Peyer's patch (tissue), 4 donors: ENCODE measurements around the gene C3orf22. TPM values are rescaled to one million over a fixed set of nuclear protein-coding genes. Genes with fewer than 3 reads are reported as not detected.

ENCODE experiments used
- DNase-seq, 3 donors: peaks; one replicate each; pipeline ENCODE4 v3.0.0-alpha.2; 2017 to 2019
- H3K27ac ChIP-seq, 4 donors: fragments of 200-600 bp; sonication (generic); one replicate each; pipeline ENCODE4 v1.5.1; 2016 to 2019
- H3K27me3 ChIP-seq, 2 donors: fragments of 200-600 bp; sonication (generic); one replicate each; pipeline ENCODE4 v1.5.1; 2019
- H3K36me3 ChIP-seq, 3 donors: fragments of 200-600 bp; sonication (generic); one replicate each; pipeline ENCODE4 v1.5.1; 2016 to 2019
- H3K4me1 ChIP-seq, 4 donors: fragments of 200-600 bp; sonication (generic); one replicate each; pipeline ENCODE4 v1.5.1; 2016 to 2019
- H3K4me3 ChIP-seq, 4 donors: fragments of 200-600 bp; sonication (generic); 1 replicate in 3 of 4; 2 replicates in 1 of 4; pipeline ENCODE4 v1.5.1; 2016 to 2019; ENCODE audit warnings: mild to moderate bottlenecking in 1 of 4
- H3K9me3 ChIP-seq, 4 donors: fragments of 200-600 bp; sonication (generic); one replicate each; pipeline ENCODE4 v1.5.1; 2016 to 2019; ENCODE audit warnings: mild to moderate bottlenecking in 1 of 4
- CTCF ChIP-seq, 6 experiments: fragments of 450-650 bp in 4 of 6; fragments of 200-600 bp in 2 of 6; sonication (generic) in 1 of 6; IDR thresholded peaks; one replicate each; pipeline ENCODE4 v1.5.1; 2017 to 2019; ENCODE audit warnings: antibody characterized with exemption in 6 of 6, mild to moderate bottlenecking in 3 of 6, moderate library complexity in 1 of 6
- POLR2A ChIP-seq, 2 donors: fragments of 450-650 bp; IDR thresholded peaks; one replicate each; pipeline ENCODE4 v1.5.1; 2017; ENCODE audit warnings: antibody characterized with exemption in 2 of 2, mild to moderate bottlenecking in 2 of 2, moderate library complexity in 2 of 2
- total RNA-seq, 4 donors: library from RNA; depleted of rRNA; stranded (reverse); fragments of >200 nt; gene quantifications; one replicate each; pipeline ENCODE4 v1.1.0, GENCODE V29; 2016

The C3orf22 gene
- total RNA-seq, 4 donors from 2014 or later: not detected

- TF ChIP-seq CTCF (IDR thresholded peaks at IDR 0.05) (no peak), POLR2A (IDR thresholded peaks at IDR 0.05) (no peak)
- Histone ChIP-seq H3K27me3 (no peaks in the 10 kb centered on the region), H3K4me1 (no peaks in the 10 kb centered on the region), H3K36me3 (no peaks in the 10 kb centered on the region), H3K4me3 (no peak overlapping the region), H3K9me3 (no peaks in the 10 kb centered on the region), H3K27ac (no peak overlapping the region)
- DNase-seq: no peak
Observed at GRCh38 chr3:126538966-126539365, 19.8 kb downstream of the C3orf22 start.

- DNase-seq: peak in 2 of 3 donors; percentile 31 to 32
- Histone ChIP-seq H3K27me3 (no peaks in the 10 kb centered on the region), H3K36me3 (no peaks in the 10 kb centered on the region), H3K27ac (no peak overlapping the region), H3K4me1 (no peaks in the 10 kb centered on the region), H3K9me3 (no peaks in the 10 kb centered on the region), H3K4me3 (no peak overlapping the region)
- TF ChIP-seq POLR2A (IDR thresholded peaks at IDR 0.05): no peak
- no peak for TF ChIP-seq CTCF (IDR thresholded peaks at IDR 0.05)
Observed at GRCh38 chr3:126538316-126538715, 20.4 kb downstream of the C3orf22 start.

GRCh38 chr3:126537730-126538281 is 20.9 kb downstream of the C3orf22 start:
- no peak overlapping the region for H3K4me3 ChIP-seq
- no peaks in the 10 kb centered on the region for H3K36me3 ChIP-seq
- no peak overlapping the region for H3K27ac ChIP-seq
- DNase-seq: peak in 2 of 3 donors; percentile 52 to 61
- H3K4me1 ChIP-seq: no peaks in the 10 kb centered on the region
- no peaks in the 10 kb centered on the region for H3K27me3 ChIP-seq
- TF ChIP-seq POLR2A (IDR thresholded peaks at IDR 0.05) (no peak), CTCF (IDR thresholded peaks at IDR 0.05) (no peak)
- H3K9me3 ChIP-seq: no peaks in the 10 kb centered on the region

- peak in 1 of 3 donors; percentile 23 for DNase-seq
- no peaks in the 10 kb centered on the region for H3K9me3 ChIP-seq
- H3K27me3 ChIP-seq: no peaks in the 10 kb centered on the region
- H3K36me3 ChIP-seq: no peaks in the 10 kb centered on the region
- TF ChIP-seq POLR2A (IDR thresholded peaks at IDR 0.05) (no peak), CTCF (IDR thresholded peaks at IDR 0.05) (no peak)
- no peak overlapping the region for H3K27ac ChIP-seq
- no peak overlapping the region for H3K4me3 ChIP-seq
- no peaks in the 10 kb centered on the region for H3K4me1 ChIP-seq
Observed at GRCh38 chr3:126537116-126537729, 21.5 kb downstream of the C3orf22 start.

- no peak for TF ChIP-seq CTCF (IDR thresholded peaks at IDR 0.05)
- no peak for TF ChIP-seq POLR2A (IDR thresholded peaks at IDR 0.05)
- no peaks in the 10 kb centered on the region for H3K36me3 ChIP-seq
- H3K4me3 ChIP-seq: no peak overlapping the region
- no peaks in the 10 kb centered on the region for H3K4me1 ChIP-seq
- H3K27ac ChIP-seq: no peak overlapping the region
- H3K27me3 ChIP-seq: no peaks in the 10 kb centered on the region
- peak in 1 of 3 donors; percentile 11 for DNase-seq
- no peaks in the 10 kb centered on the region for H3K9me3 ChIP-seq
Observed at GRCh38 chr3:126536126-126536525, 22.6 kb downstream of the C3orf22 start.
